ENCODE measurements around the gene C1orf53.

GRCh38 chr1:197884173-197884572 is 18.3 kb upstream of the C1orf53 start:
- TF ChIP-seq POLR2A (IDR thresholded peaks at IDR 0.05) (no peak), CTCF (IDR thresholded peaks at IDR 0.05) (no peak)

Data from adrenal gland (tissue), 5 donors.